HG02571 (cell line): ENCODE results near the gene HYI.

Experiments used
- ATAC-seq: cut with Tn5 transposase; IDR thresholded peaks from one replicate; pipeline ENCODE4 v1.9.1; 2021; ENCODE audit warnings: mild to moderate bottlenecking, moderate library complexity; ENCODE audit not compliant: unreplicated experiment

HYI gene

DNA sequence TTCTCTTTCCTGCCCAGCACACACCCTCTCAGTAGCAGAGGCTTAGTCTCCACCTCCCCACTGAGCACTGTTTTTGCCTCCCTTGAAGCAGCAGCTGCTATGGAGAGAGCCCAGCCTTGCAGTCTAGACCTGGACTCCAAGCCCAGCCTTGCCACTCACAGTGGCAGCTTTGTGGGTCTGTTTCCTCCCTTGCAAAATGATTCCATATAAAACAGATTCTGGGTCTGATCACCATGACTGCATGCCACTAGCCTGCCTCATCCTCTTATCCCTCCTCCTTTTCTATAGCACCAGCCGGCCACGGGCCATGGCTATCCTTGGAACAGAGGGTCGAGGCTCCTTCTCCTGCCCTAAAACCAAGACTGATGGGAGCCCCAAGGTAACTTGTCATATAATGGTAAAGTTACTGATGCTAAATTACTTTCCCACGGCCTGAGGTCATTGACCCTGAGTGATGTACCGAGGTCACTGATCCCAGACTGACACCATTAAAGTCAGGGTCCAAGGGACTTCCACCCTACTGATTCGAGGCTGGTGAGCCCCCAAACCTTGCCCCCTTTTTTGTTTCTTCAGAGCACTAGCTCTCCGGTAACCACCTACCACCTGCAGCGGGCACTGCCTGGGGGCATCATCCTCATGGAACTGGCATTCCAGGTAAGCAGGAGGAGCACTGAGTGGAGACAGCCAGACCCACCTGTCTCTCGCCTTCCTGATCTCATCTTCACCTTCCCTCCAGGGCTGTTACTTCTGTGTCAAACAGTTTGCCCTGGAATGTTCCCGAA, 7.9 kb downstream of the HYI start:
- ATAC-seq: no peak

DNA sequence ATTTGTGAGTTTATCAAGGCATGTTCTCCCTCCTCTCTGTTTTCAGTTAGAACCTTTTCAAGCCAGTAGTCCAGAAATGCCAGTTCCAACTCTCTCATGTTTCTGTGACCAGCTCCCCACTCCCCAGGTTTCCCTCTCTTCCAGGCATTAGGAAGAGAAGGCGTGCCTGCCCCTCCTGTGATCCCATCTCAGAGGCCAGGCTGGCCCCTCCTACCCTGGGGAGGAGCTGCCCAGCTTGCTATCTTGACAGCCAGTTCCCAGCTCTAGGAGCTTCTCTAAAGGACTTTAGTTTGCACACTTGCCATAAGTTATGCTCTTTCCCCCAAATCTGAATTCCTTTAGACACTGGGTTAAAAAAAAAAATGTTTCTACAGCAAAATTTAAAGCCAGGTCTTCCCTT, 8.9 kb downstream of the HYI start:
- no peak for ATAC-seq

DNA sequence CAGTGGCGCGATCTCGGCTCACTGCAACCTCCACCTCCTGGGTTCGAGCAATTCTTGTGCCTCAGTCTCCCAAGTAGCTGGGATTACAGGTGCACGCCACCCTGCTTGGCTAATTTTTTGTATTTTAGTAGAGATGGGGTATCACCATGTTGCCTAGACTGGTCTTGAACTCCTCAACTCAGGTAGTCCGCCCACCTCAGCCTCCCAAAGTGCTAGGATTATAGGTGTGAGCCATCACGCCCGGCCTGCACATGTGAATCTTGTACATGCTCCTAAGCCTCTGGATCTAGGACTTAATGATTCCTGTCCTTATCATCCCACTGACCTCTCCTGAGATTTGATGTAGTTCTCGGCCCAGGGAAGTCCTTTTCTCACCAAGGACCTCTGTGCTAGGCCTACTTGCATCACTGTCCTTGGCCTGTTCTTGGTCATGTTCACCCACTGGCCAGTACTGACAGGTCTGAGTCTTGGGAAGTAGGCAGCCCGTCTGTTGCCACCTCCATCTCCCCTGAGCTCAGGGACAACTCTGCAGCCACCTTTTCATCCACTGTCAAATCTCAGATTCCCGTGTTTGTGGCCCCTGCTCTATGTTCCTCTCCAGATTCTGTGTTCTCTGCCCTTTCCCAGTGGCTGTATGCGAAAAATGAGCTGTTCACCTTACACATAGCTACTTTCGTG, 9.4 kb downstream of the HYI start:
- ATAC-seq: no peak

DNA sequence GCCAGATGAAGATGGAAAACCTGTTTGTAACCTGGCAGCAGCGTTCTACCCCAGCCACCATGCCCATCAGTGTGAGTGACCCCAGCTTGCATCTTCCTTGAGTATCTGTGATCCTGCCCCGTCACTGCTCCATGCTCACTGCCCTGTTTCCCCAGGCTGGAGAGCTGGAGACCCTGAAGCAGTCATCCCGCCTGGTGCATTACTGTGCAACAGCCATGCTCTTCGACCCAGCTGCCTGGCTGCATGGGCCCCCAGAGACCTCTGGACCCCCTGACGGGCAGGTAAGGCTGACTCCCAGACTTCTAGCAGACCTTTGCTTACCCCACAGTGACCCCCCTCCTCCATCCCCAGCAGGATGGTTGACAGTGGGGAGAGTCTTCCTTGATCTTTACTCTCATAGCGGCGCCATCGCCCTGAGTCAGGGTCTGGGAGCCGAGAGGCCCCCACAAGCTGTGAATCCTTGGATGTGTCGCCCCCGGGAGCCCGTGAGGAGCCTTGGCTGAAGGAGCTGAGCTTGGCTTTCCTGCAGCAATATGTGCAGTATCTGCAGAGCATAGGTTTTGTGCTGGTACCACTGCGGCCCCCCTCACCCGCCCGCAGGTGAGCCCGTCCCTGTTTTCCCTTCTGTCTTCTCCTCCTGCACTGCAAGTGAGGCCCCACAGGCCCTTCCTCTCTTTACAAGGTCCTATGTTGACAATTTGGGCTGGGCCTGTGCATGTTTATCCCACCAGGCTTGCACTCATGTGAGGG, 10.4 kb downstream of the HYI start:
- ATAC-seq: no peak

DNA sequence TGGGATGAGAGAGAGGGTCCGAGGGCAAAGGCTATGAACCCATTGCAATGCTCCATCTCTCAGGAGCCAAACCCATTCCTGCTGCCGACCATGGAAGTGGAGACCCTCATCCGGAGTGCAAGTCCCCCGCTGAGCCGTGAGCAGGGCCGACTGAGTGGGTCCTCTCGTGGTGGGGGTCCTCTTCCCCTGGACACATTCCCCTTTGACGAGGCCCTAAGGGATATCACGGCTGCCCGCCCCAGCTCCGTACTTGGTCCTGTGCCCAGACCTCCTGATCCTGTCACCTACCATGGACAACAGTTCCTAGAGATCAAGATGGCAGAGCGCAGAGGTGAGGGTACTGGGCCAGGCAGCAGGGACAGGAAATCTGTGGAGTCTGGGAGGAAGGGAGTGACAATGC, 11.0 kb downstream of the HYI start:
- no peak for ATAC-seq

DNA sequence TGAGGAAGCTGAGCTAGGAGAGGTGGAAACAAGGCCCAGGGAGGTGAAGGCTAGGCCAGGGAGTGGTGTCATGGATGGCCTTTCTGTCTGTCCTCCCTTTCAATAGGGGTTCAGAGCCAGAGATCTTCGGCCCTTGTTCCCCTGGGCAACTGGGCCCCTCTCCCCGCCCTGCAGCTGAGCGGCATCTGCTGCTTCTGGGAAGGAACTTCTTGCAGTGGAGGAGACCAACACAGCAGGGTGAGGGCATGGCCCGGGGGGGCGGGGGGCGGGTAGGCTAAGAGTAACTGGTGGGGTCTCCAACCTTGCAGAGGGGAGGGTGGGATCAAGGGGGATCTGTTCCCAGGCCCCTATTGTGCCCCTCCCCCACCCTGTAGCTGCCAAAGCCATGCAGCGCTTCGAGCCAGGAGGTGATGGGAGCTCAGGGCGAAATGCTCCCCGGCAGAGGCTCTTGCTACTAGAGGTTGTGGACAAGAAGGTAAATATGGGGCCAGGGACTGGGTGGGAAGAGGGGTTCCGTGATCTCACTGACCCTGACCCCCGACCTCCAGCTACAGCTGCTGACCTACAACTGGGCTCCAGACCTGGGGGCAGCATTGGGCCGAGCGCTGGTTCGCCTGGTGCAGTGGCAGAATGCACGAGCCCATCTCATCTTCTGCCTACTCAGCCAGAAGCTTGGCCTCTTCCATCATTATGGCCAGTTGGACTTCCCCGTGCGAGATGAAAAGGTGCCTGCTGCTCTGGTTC, 11.7 kb downstream of the HYI start:
- ATAC-seq: no peak

DNA sequence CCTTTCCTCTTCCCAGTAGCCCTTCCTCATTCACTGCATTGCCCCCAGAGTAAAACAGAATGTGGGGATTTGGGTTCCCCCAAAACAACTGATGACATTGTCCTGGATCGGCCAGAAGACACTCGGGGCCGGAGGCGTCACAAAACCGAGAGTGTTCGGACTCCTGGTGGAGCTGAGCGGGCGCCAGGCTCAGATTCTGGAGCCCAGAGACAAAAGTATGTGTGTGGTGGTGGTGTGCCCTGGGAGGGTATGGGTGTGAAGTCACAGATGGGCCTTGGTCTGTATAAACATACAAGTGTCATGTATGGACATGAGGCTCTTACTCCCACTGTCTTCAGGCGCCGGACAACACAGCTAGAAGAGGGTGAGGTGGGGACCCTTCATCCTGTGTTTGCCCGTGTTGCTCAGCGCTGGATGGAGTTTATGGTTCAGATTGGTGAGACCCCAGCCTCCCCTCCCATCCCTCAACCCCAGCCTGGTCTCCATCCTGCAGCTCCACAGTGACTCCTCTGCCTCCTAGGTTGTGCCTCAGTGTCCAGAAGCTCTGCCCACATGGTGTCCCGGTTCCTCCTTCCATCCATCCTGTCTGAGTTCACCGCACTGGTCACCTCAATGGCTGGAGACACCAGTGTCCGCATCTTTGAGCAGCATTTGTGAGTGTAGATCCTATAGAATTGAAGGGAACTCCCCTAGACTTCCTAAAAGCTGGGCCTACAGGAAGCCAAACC, 12.4 kb downstream of the HYI start:
- ATAC-seq: no peak

DNA sequence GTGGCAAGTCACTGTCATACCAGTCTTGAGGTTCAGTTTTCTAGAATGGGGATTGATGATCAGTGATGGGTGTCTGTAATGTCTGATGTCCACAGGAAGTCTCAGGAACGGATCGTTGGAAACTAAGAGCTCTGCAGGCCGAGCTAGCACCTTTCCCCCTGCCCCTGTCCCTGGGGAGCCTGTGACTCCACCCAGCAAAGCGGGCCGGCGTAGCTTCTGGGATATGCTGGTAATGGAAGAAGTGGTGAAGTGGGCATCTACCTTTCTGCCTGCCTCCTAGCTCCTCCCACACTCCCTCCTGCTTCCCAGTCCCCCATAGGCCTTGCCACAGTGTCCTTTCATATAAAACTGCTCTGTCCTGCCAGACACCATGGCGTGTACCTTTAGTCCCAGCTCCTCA, 13.4 kb downstream of the HYI start:
- no peak for ATAC-seq

DNA sequence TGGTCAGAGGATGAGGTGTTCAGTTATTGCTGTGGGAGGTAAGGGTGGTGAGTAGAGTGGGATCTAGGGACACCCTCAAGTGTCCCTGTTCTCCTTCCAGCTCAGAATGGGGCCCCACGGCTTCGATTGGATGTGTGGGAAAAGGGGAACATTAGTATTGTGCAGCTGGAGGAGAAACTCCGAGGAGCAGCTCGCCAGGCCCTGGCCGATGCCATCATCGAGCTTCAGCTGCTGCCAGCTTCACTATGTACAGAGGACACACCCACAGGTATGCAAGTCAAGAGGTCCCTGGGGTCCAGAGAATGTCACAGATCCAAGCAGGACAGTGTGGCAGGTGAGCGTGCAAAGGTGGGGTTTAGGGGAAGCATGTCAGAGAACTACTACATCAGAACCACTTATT, 13.9 kb downstream of the HYI start:
- ATAC-seq: no peak

DNA sequence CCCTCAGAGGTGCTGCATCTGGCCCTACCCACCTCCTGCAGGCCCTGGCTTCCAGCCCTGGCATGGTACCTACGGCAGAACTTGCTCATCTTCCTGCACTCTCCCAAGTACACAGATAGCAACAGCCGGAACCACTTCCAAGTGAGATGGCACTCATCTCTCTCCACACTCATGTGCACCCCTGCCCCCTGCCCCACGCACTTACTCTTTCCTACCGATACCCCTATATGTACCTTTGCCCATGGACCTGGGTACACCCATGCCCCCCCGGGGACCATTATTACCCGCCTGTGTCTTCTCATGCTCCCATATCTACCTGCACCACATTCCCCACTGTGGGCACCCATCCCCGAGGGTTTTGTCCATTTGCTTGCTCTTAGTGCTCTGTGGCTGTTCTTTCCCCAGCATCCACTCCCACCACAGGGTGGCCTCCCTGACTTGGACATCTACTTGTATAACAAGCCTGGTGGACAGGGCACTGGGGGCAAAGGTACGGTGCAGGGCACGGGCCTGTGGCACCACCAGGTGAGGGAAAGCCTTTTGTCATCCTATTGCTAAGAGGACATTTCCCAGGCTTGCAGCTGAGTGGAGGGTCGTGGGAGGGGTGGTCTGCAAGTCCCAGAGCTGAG, 14.7 kb downstream of the HYI start:
- no peak for ATAC-seq

DNA sequence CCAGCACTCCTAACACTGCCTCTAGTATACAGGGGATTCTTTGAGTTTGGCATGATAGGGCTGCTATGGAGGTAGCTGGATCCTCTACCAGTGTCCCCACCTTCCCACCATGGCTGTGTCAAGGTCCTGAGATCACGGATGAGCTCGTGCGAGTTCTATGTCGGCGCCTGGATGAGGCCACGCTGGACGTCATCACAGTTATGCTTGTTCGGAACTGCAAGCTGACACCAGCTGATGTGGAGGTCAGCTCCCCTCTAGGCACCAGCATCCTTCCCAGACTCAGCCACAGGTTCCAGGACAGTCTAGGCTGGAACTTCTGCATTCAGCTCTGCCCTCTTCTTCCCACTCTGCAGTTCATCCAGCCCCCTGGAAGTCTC, 15.2 kb downstream of the HYI start:
- ATAC-seq: no peak

DNA sequence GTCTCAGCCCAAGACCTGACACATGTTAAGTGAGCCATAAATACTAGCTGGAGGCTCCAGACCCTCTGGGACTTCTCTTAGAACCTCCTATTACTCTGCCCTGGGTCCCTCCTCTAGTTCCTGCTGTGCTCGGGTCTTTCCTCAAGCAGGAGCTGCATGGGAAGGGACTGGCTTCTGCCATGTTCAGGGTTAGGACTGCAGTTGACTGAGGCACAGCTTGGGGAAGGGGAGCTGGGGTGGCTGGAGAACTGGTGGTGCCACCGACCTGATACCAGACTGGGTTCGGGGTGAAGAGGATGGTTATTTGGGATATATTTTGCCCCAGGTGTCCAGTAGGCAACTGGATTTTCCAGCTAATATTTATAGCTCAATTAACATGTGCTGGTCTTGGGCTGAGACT, 15.7 kb downstream of the HYI start:
- no peak for ATAC-seq

DNA sequence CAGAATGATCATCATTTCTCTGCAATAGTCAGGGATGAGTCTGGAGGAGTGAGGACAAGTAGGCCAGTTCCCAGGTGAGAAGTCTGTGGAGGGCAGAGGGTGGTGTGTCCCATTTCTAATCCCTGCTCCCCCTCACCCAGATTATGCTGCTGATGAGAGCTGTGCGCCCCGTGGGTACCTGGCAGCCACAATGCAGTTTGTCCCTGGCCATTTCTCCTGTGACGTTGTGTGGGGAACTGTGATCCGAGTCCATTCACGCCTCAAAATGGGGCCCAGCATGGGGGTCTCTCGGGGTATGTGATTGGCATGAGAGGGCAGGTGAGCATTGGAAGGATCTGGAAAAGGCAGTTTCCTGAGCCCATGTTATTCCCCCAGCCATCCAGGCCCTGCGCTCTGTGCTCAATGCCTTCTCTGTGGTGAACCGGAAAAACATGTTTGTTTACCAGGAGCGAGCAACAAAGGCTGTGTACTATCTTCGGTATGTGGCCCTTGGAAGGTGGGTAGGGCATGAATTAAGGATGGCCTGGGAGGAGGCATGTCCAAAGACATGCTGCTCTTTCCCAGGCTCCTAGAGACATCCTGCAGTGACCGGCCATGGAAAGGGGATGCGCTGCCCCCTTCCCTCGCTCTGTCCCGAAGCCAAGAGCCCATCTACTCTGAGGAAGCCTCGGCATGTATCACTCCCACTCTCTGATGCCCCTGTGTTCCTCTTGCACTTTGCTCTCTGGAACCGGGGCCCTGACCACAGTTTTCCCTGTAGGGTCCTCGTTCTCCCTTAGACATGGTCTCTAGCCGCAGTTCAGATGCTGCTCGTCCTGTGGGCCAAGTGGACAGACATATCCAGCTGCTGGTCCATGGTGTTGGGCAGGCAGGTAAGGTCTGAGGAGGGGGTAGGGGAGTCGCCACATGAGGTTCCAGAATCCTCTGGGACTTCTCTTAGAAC, 16.4 kb downstream of the HYI start:
- ATAC-seq: no peak

DNA sequence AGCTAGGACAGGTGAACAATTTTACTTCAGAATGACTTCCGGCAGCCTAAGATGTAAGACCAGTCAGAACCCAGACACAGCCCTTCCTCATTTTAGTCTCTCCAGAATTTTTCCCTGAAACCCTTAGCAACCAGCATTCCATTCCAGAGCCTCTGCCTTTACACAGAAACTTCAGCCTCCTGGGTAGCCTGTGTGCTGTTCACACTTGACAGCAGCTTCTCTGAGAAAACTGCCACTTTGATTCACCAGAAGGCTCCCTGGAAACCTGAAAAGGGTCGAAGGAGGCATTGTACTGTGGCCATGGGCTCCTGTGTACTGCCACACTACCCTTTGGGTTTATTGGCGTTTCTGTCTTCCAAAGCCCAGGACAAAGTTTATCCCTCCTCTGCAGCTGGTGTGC, 17.4 kb downstream of the HYI start:
- no peak for ATAC-seq

DNA sequence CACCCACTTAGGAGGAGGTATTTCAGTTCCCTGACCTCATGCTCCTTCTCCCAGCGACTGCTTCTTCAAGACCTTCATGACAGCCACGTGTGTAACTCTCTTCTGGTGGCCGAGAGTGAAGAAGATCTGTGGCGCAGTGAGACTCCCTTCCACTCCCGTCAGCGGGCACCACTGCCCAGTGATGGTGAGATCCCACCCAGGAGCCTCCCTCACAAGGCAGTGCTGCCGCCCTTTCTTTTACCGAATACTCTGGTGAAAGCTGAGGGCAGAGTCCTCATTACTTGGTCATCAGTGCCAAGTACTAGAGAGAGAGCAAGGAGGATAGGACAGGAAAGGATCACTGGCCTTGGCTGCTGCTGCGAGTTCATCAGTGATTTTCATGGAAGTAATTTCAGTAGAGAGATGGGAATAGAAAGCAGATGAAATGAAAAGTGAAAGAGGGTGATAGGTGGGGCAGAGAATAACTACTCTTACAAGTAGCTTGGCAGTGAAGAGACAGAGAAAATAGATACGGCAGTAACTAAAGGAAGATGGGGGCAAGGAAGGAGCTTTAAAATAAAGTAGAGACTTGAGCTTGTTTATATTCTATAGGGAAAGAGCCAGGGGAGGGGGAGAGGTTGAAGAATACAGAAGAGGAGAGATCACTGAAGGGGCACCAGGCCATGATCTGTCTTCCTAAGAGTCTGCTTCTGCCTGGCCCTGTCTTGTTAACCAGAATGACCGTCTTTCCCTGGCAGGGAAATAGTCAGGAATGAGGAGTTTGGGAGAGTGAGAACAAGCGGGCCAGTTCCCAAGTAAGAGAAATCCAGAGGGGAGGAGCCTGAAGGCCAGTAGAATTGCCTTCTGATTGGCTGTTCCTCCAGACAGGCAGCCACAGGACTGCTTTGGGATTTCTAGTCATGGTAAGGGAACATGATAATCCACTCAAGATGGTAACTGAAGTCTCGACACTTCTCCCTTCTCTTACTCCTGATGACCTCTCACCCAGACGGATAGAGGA, 18.3 kb downstream of the HYI start:
- no peak for ATAC-seq

DNA sequence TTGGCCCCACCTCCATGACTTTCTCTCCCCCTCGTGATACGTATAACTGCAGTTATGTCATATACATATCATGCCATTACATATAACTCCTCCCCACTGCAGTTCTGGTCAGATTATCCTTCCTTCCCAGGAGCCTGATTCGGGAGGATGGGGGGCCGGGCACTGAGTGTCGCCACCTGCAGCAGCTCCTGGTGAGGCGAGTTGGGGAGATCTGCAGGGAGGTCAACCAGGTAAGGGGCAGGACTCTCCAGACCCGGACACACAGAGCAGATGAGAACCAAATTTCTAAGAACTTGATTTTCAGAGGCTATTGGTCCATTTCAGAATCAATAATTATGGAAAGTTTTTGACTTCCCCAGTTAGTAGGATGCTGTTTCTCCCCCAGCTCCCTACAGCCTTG, 19.5 kb downstream of the HYI start:
- no peak for ATAC-seq

DNA sequence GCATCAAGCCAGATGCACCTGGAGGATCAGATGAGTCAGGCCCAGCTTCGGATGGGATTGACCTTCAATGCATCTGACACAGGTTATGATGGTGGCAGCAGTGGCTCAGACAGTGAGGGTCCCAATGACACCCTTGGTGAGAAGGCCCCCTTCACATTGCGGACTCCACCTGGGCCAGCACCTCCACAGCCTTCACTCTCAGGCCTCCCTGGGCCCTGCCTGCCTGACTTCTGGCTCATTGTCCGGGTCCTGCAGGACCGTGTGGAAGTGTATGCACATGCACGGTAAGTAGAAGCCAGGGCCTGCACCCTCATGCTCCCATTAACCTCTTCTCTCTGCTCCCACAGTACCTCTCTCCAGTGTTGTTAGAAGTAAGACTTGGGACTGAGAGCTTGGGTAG, 20.8 kb downstream of the HYI start:
- no peak for ATAC-seq
